Kidney epithelial cell (primary cell): ENCODE data around the gene EIF3B. TPM values are rescaled to one million over a fixed set of nuclear protein-coding genes. Genes with fewer than 3 reads are reported as not detected.

ENCODE experiments used
- DNase-seq: peaks from one replicate; pipeline ENCODE4 v3.0.0-alpha.2; 2010; ENCODE audit warnings: low read depth
- H3K27me3 ChIP-seq: 2 replicates; pipeline ENCODE4 v1.6.0; 2011; ENCODE audit warnings: low read length; ENCODE audit not compliant: control insufficient read depth, insufficient read depth
- H3K36me3 ChIP-seq: 2 replicates; pipeline ENCODE4 v1.5.1; 2011; ENCODE audit warnings: low read length; ENCODE audit not compliant: control insufficient read depth, insufficient read depth
- H3K4me3 ChIP-seq: 2 replicates; pipeline ENCODE4 v1.5.1; 2011; ENCODE audit warnings: low read depth, mild to moderate bottlenecking, control low read depth, low read length
- CTCF ChIP-seq: IDR thresholded peaks from 2 replicates; pipeline ENCODE4 v1.5.1; 2011; ENCODE audit warnings: mild to moderate bottlenecking, moderate library complexity, low read length, control low read depth, inconsistent platforms; ENCODE audit not compliant: insufficient read depth, poor library complexity, severe bottlenecking
- total RNA-seq: library from RNA; depleted of rRNA; stranded (reverse); fragments of >200 nt; gene quantifications from 2 replicates; pipeline ENCODE4 v1.2.3, GENCODE V29; 2015

Gene EIF3B
- total RNA-seq, 1 donor from 2014 or later: 153 TPM

- DNase-seq: no peak
- no peaks in the 10 kb centered on the region for H3K27me3 ChIP-seq
- no peak for TF ChIP-seq CTCF
- no peaks in the 10 kb centered on the region for H3K36me3 ChIP-seq
- H3K4me3 ChIP-seq: peak overlapping the region; percentile 52
Measured at GRCh38 chr7:2402687-2403013, 48.0 kb downstream of the EIF3B start.

- peak; percentile 54 for DNase-seq
- no peak for TF ChIP-seq CTCF
- no peaks in the 10 kb centered on the region for H3K27me3 ChIP-seq
- H3K4me3 ChIP-seq: peak within 1 kb of the TSS; percentile 87
- no peaks in the 10 kb centered on the region for H3K36me3 ChIP-seq
Measured at GRCh38 chr7:2403014-2403717, 48.5 kb downstream of the EIF3B start, which contains the start of gene CHST12. Gene CHST12 (plus strand): TSS chr7:2403611. CDS start chr7:2432640, 29,029 bp downstream.

- Histone ChIP-seq H3K36me3 (no peaks in the 10 kb centered on the region), H3K27me3 (no peaks in the 10 kb centered on the region), H3K4me3 (peak overlapping the region; percentile 87)
- peak; percentile 27 for TF ChIP-seq CTCF
- no peak for DNase-seq
Measured at GRCh38 chr7:2403718-2404648, 49.4 kb downstream of the EIF3B start.

GRCh38 chr7:2404714-2405119 is 50.1 kb downstream of the EIF3B start:
- peak overlapping the region; percentile 87 for H3K4me3 ChIP-seq
- no peak for DNase-seq

GRCh38 chr7:2405201-2405600 is 50.6 kb downstream of the EIF3B start:
- Histone ChIP-seq H3K27me3 (no peaks in the 10 kb centered on the region), H3K4me3 (no peak overlapping the region), H3K36me3 (no peaks in the 10 kb centered on the region)
- TF ChIP-seq CTCF: no peak
- DNase-seq: no peak

More at GRCh38 chr7:2404714-2405119, 50.1 kb downstream of the EIF3B start:
- H3K27me3 ChIP-seq: no peaks in the 10 kb centered on the region
- H3K36me3 ChIP-seq: no peaks in the 10 kb centered on the region
- TF ChIP-seq CTCF: no peak
